Limb (tissue), 2 donors: ENCODE results near the gene FOS.
"Not testable (repeated sequence)": the region's sequence is repeated elsewhere in the genome, so short reads cannot be mapped to it uniquely, and the experiment has no call there.

Experiments
- DNase-seq, 2 donors: peaks; one replicate each; pipeline ENCODE4 v3.0.0-alpha.2; 2016; ENCODE audit errors: extremely low spot score in 2 of 2

The FOS gene

GRCh38 chr14:75278422-75279152, at the start of gene FOS:
FOS (plus strand) TSS chr14:75278828; CDS start chr14:75278983, 155 bp downstream.
- peak; percentile 95 to 96 for DNase-seq

GRCh38 chr14:75229661-75230139, 48.9 kb upstream of the FOS start:
- no peak for DNase-seq

- no peak for DNase-seq
Measured at GRCh38 chr14:75230140-75230792, 48.4 kb upstream of the FOS start.

- no peak for DNase-seq
Measured at GRCh38 chr14:75231320-75231719, 47.3 kb upstream of the FOS start.

- no peak for DNase-seq
Measured at GRCh38 chr14:75232191-75232590, 46.4 kb upstream of the FOS start.

GRCh38 chr14:75232597-75232996, 46.0 kb upstream of the FOS start:
- no peak for DNase-seq

- DNase-seq = no peak
Measured at GRCh38 chr14:75234173-75235115, 44.2 kb upstream of the FOS start.

GRCh38 chr14:75235198-75235597, 43.4 kb upstream of the FOS start:
- not testable (repeated sequence) for DNase-seq

- no peak for DNase-seq
Measured at GRCh38 chr14:75236467-75236866, 42.2 kb upstream of the FOS start.

GRCh38 chr14:75236901-75237419, 41.7 kb upstream of the FOS start:
- peak in 1 of 2 donors; percentile 43 for DNase-seq

- peak; percentile 48 to 67 for DNase-seq
Measured at GRCh38 chr14:75238756-75239455, 39.7 kb upstream of the FOS start.

- DNase-seq = no peak
Measured at GRCh38 chr14:75240781-75241180, 37.8 kb upstream of the FOS start.

GRCh38 chr14:75242546-75243273, 35.9 kb upstream of the FOS start:
- DNase-seq = peak; percentile 83 to 95

GRCh38 chr14:75244121-75244520, 34.5 kb upstream of the FOS start:
- no peak for DNase-seq

- no peak for DNase-seq
Measured at GRCh38 chr14:75246546-75247285, 31.9 kb upstream of the FOS start.

GRCh38 chr14:75247286-75247922, 31.2 kb upstream of the FOS start:
- DNase-seq = no peak

- DNase-seq = no peak
Measured at GRCh38 chr14:75247939-75248338, 30.7 kb upstream of the FOS start.

- peak in 1 of 2 donors; percentile 48 for DNase-seq
Measured at GRCh38 chr14:75249251-75249957, 29.2 kb upstream of the FOS start.
